Measurements from ENCODE around the gene ERBB4. TPM values are rescaled to one million over a fixed set of nuclear protein-coding genes. Genes with fewer than 3 reads are reported as not detected.

Gene ERBB4
- total RNA-seq, 1 experiment from 2014 or later: 0.04 TPM

DNA sequence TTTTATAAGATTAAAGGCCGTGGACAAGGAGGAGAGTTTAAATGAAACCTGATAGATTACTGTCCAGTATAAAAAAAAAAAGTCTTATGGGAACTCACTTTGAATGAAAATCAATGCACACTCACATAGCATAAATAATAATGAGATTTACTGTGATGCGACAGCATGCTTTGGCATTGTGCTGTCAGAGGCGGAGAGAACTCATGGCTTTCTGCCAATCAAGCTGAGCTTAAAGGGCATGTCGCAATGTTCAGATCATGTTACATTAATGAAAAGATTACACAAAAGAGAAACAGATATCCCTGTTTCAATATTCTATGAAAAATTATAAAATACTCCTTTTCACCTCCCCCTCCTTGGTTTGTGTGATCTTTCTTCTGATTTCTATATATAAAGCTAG lies 310.8 kb downstream of the ERBB4 start:
- Mint-ChIP-seq H3K36me3 (ENCODE audit: insufficient read depth in 1 of 3, low read depth in 3 of 3) (no peaks in the 10 kb centered on the region), H3K4me1 (no peaks in the 10 kb centered on the region), H3K9me3 (no peaks in the 10 kb centered on the region), H3K27me3 (ENCODE audit: low read depth) (no peaks in the 10 kb centered on the region; the same call in 1 of the 2 replicates), H3K27ac (no peak overlapping the region), H3K4me3 (no peak overlapping the region)
- TF ChIP-seq, protein P1, sequence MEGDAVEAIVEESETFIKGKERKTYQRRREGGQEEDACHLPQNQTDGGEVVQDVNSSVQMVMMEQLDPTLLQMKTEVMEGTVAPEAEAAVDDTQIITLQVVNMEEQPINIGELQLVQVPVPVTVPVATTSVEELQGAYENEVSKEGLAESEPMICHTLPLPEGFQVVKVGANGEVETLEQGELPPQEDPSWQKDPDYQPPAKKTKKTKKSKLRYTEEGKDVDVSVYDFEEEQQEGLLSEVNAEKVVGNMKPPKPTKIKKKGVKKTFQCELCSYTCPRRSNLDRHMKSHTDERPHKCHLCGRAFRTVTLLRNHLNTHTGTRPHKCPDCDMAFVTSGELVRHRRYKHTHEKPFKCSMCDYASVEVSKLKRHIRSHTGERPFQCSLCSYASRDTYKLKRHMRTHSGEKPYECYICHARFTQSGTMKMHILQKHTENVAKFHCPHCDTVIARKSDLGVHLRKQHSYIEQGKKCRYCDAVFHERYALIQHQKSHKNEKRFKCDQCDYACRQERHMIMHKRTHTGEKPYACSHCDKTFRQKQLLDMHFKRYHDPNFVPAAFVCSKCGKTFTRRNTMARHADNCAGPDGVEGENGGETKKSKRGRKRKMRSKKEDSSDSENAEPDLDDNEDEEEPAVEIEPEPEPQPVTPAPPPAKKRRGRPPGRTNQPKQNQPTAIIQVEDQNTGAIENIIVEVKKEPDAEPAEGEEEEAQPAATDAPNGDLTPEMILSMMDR (conservative IDR thresholded peaks at IDR 0.05): no peak
- no peaks in the 10 kb centered on the region for H3K9me3 ChIP-seq (ENCODE audit: control insufficient read depth, low read depth, low read length)
- no peak overlapping the region for H4K8ac ChIP-seq (replicated peaks; ENCODE audit: insufficient read length, low read depth, low read length)
- no peak overlapping the region for H4K5ac ChIP-seq (ENCODE audit: insufficient read length, low read depth, low read length)
- H3T11ph ChIP-seq (ENCODE audit: low read length): no peak overlapping the region
- H3K4me2 ChIP-seq (ENCODE audit: insufficient read depth, insufficient read length, low read length): no peak overlapping the region
- H3K23ac ChIP-seq (ENCODE audit: insufficient read length, low read depth, low read length): no peak overlapping the region
- H2BK20ac ChIP-seq (ENCODE audit: low read depth, low read length, poor library complexity, severe bottlenecking): no peak overlapping the region
- H3K27me3 ChIP-seq (ENCODE audit: insufficient read depth, low read length): no peaks in the 10 kb centered on the region
- H2BK5ac ChIP-seq (ENCODE audit: insufficient read length, low read length): no peak overlapping the region
- H3K23me2 ChIP-seq (ENCODE audit: insufficient read length, low read depth, low read length, poor library complexity, severe bottlenecking): no peaks in the 10 kb centered on the region
- H3K79me2 ChIP-seq (ENCODE audit: insufficient read depth, low read length): no peaks in the 10 kb centered on the region
- H2BK12ac ChIP-seq (ENCODE audit: insufficient read length, low read depth, low read length): no peak overlapping the region
- no peak overlapping the region for H2BK15ac ChIP-seq (ENCODE audit: low read depth, low read length)
- no peak overlapping the region for H3K56ac ChIP-seq (ENCODE audit: insufficient read length, low read depth, low read length)
- H3K14ac ChIP-seq (ENCODE audit: insufficient read depth, low read length): no peak overlapping the region
- H3K4ac ChIP-seq (ENCODE audit: low read depth, low read length): no peak overlapping the region
- no peaks in the 10 kb centered on the region for H4K20me1 ChIP-seq (ENCODE audit: control insufficient read depth, insufficient read depth, insufficient read length)
- H3K18ac ChIP-seq (ENCODE audit: insufficient read length, low read depth, low read length): no peak overlapping the region
- H3K79me1 ChIP-seq (ENCODE audit: insufficient read depth, low read depth, low read length, poor library complexity, severe bottlenecking): no peaks in the 10 kb centered on the region
- no peak overlapping the region for H2BK120ac ChIP-seq (ENCODE audit: low read depth, low read length, poor library complexity, severe bottlenecking)
- H3K27ac ChIP-seq (ENCODE audit: insufficient read length, low read depth, low read length): no peak overlapping the region
- DNase-seq: no peak
- H3K4me1 ChIP-seq (ENCODE audit: insufficient read depth, low read length): no peaks in the 10 kb centered on the region
- no peak overlapping the region for H2AK5ac ChIP-seq (ENCODE audit: insufficient read length, low read length)
- WGBS (ENCODE audit: extremely low coverage, insufficient read length, low lambda C conversion rate): no CpG with 5 or more reads among the region's 4 CpGs
- no peak overlapping the region for H3K9ac ChIP-seq (ENCODE audit: extremely low read depth, insufficient read length, low read length)
- no peak overlapping the region for H2AFZ ChIP-seq (ENCODE audit: low read length)
- H4K91ac ChIP-seq (ENCODE audit: insufficient read length, low read depth, low read length): no peak overlapping the region

Measured in H9 (cell line).